Glutamatergic neuron (in vitro differentiated cells): ENCODE measurements around the gene FIGNL2. TPM values are rescaled to one million over a fixed set of nuclear protein-coding genes. Genes with fewer than 3 reads are reported as not detected.
A peak's percentile ranks its signal among the peaks of the same experiment; 100 is the strongest.

ENCODE experiments used
- DNase-seq: peaks from one replicate; pipeline ENCODE4 v3.0.0; 2022
- H3K27ac Mint-ChIP-seq: one replicate; pipeline ENCODE4 v1.8.0; 2020; ENCODE audit warnings: mild to moderate bottlenecking, mixed read lengths, inconsistent platforms; ENCODE audit not compliant: unreplicated experiment
- H3K27me3 Mint-ChIP-seq: one replicate; pipeline ENCODE4 v1.8.0; 2020; ENCODE audit warnings: mild to moderate bottlenecking, moderate library complexity, mixed read lengths, inconsistent platforms; ENCODE audit not compliant: unreplicated experiment
- H3K36me3 Mint-ChIP-seq: one replicate; pipeline ENCODE4 v1.8.0; 2020; ENCODE audit warnings: mild to moderate bottlenecking, mixed read lengths, inconsistent platforms; ENCODE audit not compliant: unreplicated experiment
- H3K4me1 Mint-ChIP-seq: one replicate; pipeline ENCODE4 v1.8.0; 2020; ENCODE audit warnings: mild to moderate bottlenecking, low read depth, mixed read lengths, inconsistent platforms; ENCODE audit not compliant: unreplicated experiment
- H3K4me3 Mint-ChIP-seq: one replicate; pipeline ENCODE4 v1.8.0; 2020; ENCODE audit warnings: mild to moderate bottlenecking, mixed read lengths, inconsistent platforms; ENCODE audit not compliant: unreplicated experiment
- H3K9me3 Mint-ChIP-seq: one replicate; pipeline ENCODE4 v1.8.0; 2020; ENCODE audit warnings: mild to moderate bottlenecking, moderate library complexity, mixed read lengths, inconsistent platforms; ENCODE audit not compliant: unreplicated experiment
- total RNA-seq: library from RNA; stranded (reverse); fragmentation: NEBNext Ultra II Directional; extraction: Animal tissue kit (Norgen Biotek cat#: 25700); gene quantifications from one replicate; pipeline ENCODE4 v1.2.1, GENCODE V29; 2021; ENCODE audit not compliant: unreplicated experiment
- TF ChIP-seq, protein P1 (sequence below): fragments of 200-600 bp; sonication (generic); IDR thresholded peaks from one replicate; pipeline ENCODE4 v1.5.0; 2021; ENCODE audit not compliant: partially characterized antibody, unreplicated experiment

FIGNL2 gene
- total RNA-seq, 1 donor from 2014 or later, result 107 TPM

DNA sequence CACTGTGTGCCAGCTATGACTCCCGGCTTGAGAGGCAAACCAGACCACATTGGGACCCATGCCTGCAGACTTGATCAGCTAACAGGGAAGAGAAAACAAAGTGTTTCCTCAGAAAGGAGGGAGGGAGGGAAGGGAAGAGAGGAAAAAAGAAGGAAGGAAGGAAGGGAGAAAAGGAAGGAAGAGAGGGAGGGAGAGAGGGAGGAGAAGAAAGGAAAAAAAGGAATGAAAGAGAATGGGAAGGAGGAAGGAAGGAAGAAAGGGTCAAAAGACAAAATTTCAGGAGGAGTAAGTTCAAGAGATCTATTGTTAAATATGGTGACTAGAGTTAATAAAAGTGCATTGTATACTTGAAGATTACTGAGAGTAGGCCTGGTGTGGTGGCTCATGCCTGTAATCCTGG lies 18.9 kb downstream of the FIGNL2 start:
- no peak overlapping the region for H3K4me3 Mint-ChIP-seq
- DNase-seq, result no peak
- peaks cover 20% of the 10 kb centered on the region for H3K27me3 Mint-ChIP-seq
- H3K36me3 Mint-ChIP-seq, result peaks cover 5% of the 10 kb centered on the region
- peaks cover 54% of the 10 kb centered on the region for H3K4me1 Mint-ChIP-seq
- TF ChIP-seq, protein P1, sequence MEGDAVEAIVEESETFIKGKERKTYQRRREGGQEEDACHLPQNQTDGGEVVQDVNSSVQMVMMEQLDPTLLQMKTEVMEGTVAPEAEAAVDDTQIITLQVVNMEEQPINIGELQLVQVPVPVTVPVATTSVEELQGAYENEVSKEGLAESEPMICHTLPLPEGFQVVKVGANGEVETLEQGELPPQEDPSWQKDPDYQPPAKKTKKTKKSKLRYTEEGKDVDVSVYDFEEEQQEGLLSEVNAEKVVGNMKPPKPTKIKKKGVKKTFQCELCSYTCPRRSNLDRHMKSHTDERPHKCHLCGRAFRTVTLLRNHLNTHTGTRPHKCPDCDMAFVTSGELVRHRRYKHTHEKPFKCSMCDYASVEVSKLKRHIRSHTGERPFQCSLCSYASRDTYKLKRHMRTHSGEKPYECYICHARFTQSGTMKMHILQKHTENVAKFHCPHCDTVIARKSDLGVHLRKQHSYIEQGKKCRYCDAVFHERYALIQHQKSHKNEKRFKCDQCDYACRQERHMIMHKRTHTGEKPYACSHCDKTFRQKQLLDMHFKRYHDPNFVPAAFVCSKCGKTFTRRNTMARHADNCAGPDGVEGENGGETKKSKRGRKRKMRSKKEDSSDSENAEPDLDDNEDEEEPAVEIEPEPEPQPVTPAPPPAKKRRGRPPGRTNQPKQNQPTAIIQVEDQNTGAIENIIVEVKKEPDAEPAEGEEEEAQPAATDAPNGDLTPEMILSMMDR, result no peak
- no peak overlapping the region for H3K27ac Mint-ChIP-seq
- peaks cover 27% of the 10 kb centered on the region for H3K9me3 Mint-ChIP-seq

DNA sequence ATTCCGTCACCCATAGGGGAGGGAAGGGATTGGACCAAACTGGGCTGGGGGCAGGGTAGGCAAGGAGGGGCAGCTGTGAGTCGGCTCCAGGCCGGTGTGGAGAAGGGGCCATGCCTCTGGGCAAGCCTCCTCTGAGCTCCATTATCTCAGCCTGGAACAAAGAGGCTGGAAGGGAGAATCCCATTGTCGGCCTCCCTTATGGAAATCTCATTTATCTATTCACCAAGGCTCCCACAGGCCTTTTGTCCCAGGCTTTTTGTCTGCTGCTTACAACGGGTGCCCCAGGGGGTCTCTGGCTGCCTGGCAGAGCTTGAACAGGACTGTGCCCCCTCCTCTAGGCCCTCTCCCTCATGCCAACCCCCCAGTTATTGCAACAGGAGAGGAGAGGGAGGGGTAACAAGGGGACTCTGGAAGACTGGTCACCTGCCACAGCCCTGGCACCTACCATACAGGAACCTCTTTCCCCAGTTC lies 19.5 kb downstream of the FIGNL2 start:
- TF ChIP-seq, protein P1, result no peak
- H3K27me3 Mint-ChIP-seq, result peaks cover 16% of the 10 kb centered on the region
- no peak overlapping the region for H3K4me3 Mint-ChIP-seq
- H3K4me1 Mint-ChIP-seq, result peaks cover 54% of the 10 kb centered on the region
- DNase-seq, result no peak
- H3K27ac Mint-ChIP-seq, result no peak overlapping the region
- H3K9me3 Mint-ChIP-seq, result peaks cover 23% of the 10 kb centered on the region
- peaks cover 4% of the 10 kb centered on the region for H3K36me3 Mint-ChIP-seq

- peak overlapping the region; percentile 18 for H3K4me3 Mint-ChIP-seq
- DNase-seq, result no peak
- peaks cover 22% of the 10 kb centered on the region for H3K9me3 Mint-ChIP-seq
- peaks cover 11% of the 10 kb centered on the region for H3K27me3 Mint-ChIP-seq
- TF ChIP-seq, protein P1, result no peak
- H3K27ac Mint-ChIP-seq, result no peak overlapping the region
- peaks cover 52% of the 10 kb centered on the region for H3K4me1 Mint-ChIP-seq
- H3K36me3 Mint-ChIP-seq, result no peaks in the 10 kb centered on the region
These were observed 20.3 kb downstream of the FIGNL2 start for GRCh38 chr12:51827925-51828818.

GRCh38 chr12:51826881-51827280 lies 21.6 kb downstream of the FIGNL2 start:
- Mint-ChIP-seq H3K36me3 (no peaks in the 10 kb centered on the region), H3K4me3 (no peak overlapping the region), H3K27ac (no peak overlapping the region), H3K4me1 (peaks cover 45% of the 10 kb centered on the region), H3K27me3 (peaks cover 15% of the 10 kb centered on the region), H3K9me3 (peaks cover 28% of the 10 kb centered on the region)
- TF ChIP-seq, protein P1, result no peak
- DNase-seq, result no peak

GRCh38 chr12:51825216-51825615 lies 23.3 kb downstream of the FIGNL2 start:
- H3K4me3 Mint-ChIP-seq, result no peak overlapping the region
- H3K9me3 Mint-ChIP-seq, result peaks cover 26% of the 10 kb centered on the region

More at GRCh38 chr12:51825216-51825615, 23.3 kb downstream of the FIGNL2 start:
- no peak for DNase-seq
- no peak overlapping the region for H3K27ac Mint-ChIP-seq
- H3K36me3 Mint-ChIP-seq, result no peaks in the 10 kb centered on the region
- TF ChIP-seq, protein P1, result no peak
- peaks cover 38% of the 10 kb centered on the region for H3K4me1 Mint-ChIP-seq
- peaks cover 13% of the 10 kb centered on the region for H3K27me3 Mint-ChIP-seq
